GM23248 (cell line): ENCODE data around the gene TEAD3. TPM values are rescaled to one million over a fixed set of nuclear protein-coding genes. Genes with fewer than 3 reads are reported as not detected.

Experiments
- DNase-seq: peaks from one replicate; pipeline ENCODE4 v3.0.0-alpha.2; 2015
- H2AFZ ChIP-seq: fragments of 200-600 bp; sonication (generic); 2 replicates; pipeline ENCODE4 v1.6.1; 2016; ENCODE audit warnings: antibody characterized with exemption
- H3F3A ChIP-seq: fragments of 200-600 bp; sonication (generic); 2 replicates; pipeline ENCODE4 v1.6.1; 2016; ENCODE audit warnings: mild to moderate bottlenecking, antibody characterized with exemption, mixed run types; ENCODE audit not compliant: insufficient read depth
- H3K27ac ChIP-seq: fragments of 200-600 bp; sonication (generic); 2 replicates; pipeline ENCODE4 v1.5.1; 2016; ENCODE audit warnings: mild to moderate bottlenecking
- H3K27me3 ChIP-seq: fragments of 200-600 bp; sonication (generic); replicated peaks from 2 replicates; pipeline ENCODE4 v1.6.1; 2016; ENCODE audit warnings: mild to moderate bottlenecking; ENCODE audit not compliant: insufficient read depth
- H3K36me3 ChIP-seq: fragments of 200-600 bp; sonication (generic); 2 replicates; pipeline ENCODE4 v1.6.1; 2016; ENCODE audit warnings: low read depth, mild to moderate bottlenecking
- H3K4me1 ChIP-seq: fragments of 200-600 bp; sonication (generic); 2 replicates; pipeline ENCODE4 v1.6.1; 2016; ENCODE audit warnings: mild to moderate bottlenecking; ENCODE audit not compliant: insufficient read depth
- H3K4me2 ChIP-seq: fragments of 200-600 bp; sonication (generic); one replicate; pipeline ENCODE4 v1.6.1; 2016; ENCODE audit warnings: mild to moderate bottlenecking; ENCODE audit not compliant: unreplicated experiment
- H3K4me3 ChIP-seq: fragments of 200-600 bp; sonication (generic); 2 replicates; pipeline ENCODE4 v1.5.1; 2016; ENCODE audit warnings: mild to moderate bottlenecking
- H3K79me2 ChIP-seq: fragments of 200-600 bp; sonication (generic); 2 replicates; pipeline ENCODE4 v1.6.1; 2016; ENCODE audit warnings: mild to moderate bottlenecking; ENCODE audit not compliant: insufficient read depth
- H3K9ac ChIP-seq: fragments of 200-600 bp; sonication (generic); 2 replicates; pipeline ENCODE4 v1.6.1; 2016; ENCODE audit warnings: mild to moderate bottlenecking
- H3K9me2 ChIP-seq: fragments of 200-600 bp; sonication (generic); 2 replicates; pipeline ENCODE4 v1.6.1; 2016; ENCODE audit warnings: mixed run types, mild to moderate bottlenecking, moderate library complexity; ENCODE audit not compliant: insufficient read depth
- H3K9me3 ChIP-seq: fragments of 200-600 bp; sonication (generic); one replicate; pipeline ENCODE4 v1.6.1; 2017; ENCODE audit warnings: low read depth
- H4K20me1 ChIP-seq: fragments of 200-600 bp; sonication (generic); 2 replicates; pipeline ENCODE4 v1.6.0; 2016; ENCODE audit not compliant: insufficient read depth
- EZH2 ChIP-seq: fragments of 200-600 bp; sonication (generic); IDR thresholded peaks from 2 replicates; pipeline ENCODE4 v1.6.1; 2018; ENCODE audit warnings: antibody characterized with exemption, mild to moderate bottlenecking; ENCODE audit not compliant: insufficient read depth, poor library complexity, severe bottlenecking
- EZH2phosphoT487 ChIP-seq: fragments of 200-600 bp; sonication (generic); IDR thresholded peaks from 2 replicates; pipeline ENCODE4 v1.6.1; 2018; ENCODE audit warnings: antibody characterized with exemption, moderate library complexity, mild to moderate bottlenecking, low read depth; ENCODE audit not compliant: insufficient read depth
- WGBS, 2 experiments: methylation state at CpG; one replicate each; pipeline ENCODE4 v1.1.6; 2015 to 2017; ENCODE audit warnings: low lambda C conversion rate in 2 of 2, low coverage in 1 of 2; ENCODE audit errors: missing lambda C conversion rate in 2 of 2; 5-methylcytosine and 5-hydroxymethylcytosine counted together
- in situ Hi-C: fragments of 300-500 bp; cut with MboI; formaldehyde crosslinking; loops from 2 replicates; pipeline ENCODE4 v1.15.0; 2020
- polyA plus RNA-seq: library from polyadenylated mRNA; unstranded; fragments of >200 nt; fragmentation: Nextera tagmentation; extraction: Ambion mirVana; gene quantifications from 2 replicates; pipeline ENCODE4 v1.2.1, GENCODE V29; 2016
- total RNA-seq: library from RNA; depleted of rRNA; stranded (reverse); fragments of >200 nt; shearing (Covaris generic); gene quantifications from 2 replicates; pipeline ENCODE4 v1.2.3, GENCODE V29; 2014

Gene TEAD3
- total and polyA plus RNA-seq, 2 experiments from 2014 or later, result 6.9 to 10.5 TPM

GRCh38 chr6:35474942-35475570, 21.8 kb downstream of the TEAD3 start:
- Histone ChIP-seq H3K9me2 (no peaks in the 10 kb centered on the region), H3K27me3 (no peaks in the 10 kb centered on the region), H3K27ac (no peak overlapping the region), H3K4me2 (no peak overlapping the region), H3K9me3 (no peaks in the 10 kb centered on the region), H2AFZ (no peak overlapping the region), H3K79me2 (peaks cover 21% of the 10 kb centered on the region), H3K4me3 (no peak overlapping the region), H3K36me3 (peaks cover 27% of the 10 kb centered on the region), H4K20me1 (peaks cover 12% of the 10 kb centered on the region), H3K9ac (no peak overlapping the region), H3F3A (peaks cover 55% of the 10 kb centered on the region), H3K4me1 (peaks cover 17% of the 10 kb centered on the region)
- 89 to 90% methylated on average over 20 of the region's 20 CpGs for whole genome bisulfite sequencing, 2 experiments
- TF ChIP-seq EZH2 (no peak), EZH2phosphoT487 (no peak)
- in situ Hi-C loops, result no loop called here
- DNase-seq, result no peak

- no peak overlapping the region for H3K9ac ChIP-seq
- in situ Hi-C loops, result no loop called here
- peaks cover 19% of the 10 kb centered on the region for H4K20me1 ChIP-seq
- H3K4me1 ChIP-seq, result peaks cover 21% of the 10 kb centered on the region
- H3K4me3 ChIP-seq, result no peak overlapping the region
- no peak overlapping the region for H3K27ac ChIP-seq
- H2AFZ ChIP-seq, result no peak overlapping the region
- no peaks in the 10 kb centered on the region for H3K9me3 ChIP-seq
- no peaks in the 10 kb centered on the region for H3K27me3 ChIP-seq
- H3K79me2 ChIP-seq, result peaks cover 28% of the 10 kb centered on the region
- H3F3A ChIP-seq, result peaks cover 62% of the 10 kb centered on the region
- H3K9me2 ChIP-seq, result no peaks in the 10 kb centered on the region
- no peak for DNase-seq
- 81 to 85% methylated on average over 14 of the region's 14 CpGs for WGBS, 2 experiments
- H3K36me3 ChIP-seq, result peaks cover 33% of the 10 kb centered on the region
- TF ChIP-seq EZH2phosphoT487, result no peak
- TF ChIP-seq EZH2, result no peak
- no peak overlapping the region for H3K4me2 ChIP-seq
Observed at GRCh38 chr6:35474131-35474941, 22.5 kb downstream of the TEAD3 start.

GRCh38 chr6:35473850-35474130, 23.1 kb downstream of the TEAD3 start:
- Histone ChIP-seq H3K27me3 (no peaks in the 10 kb centered on the region), H3K4me2 (no peak overlapping the region), H4K20me1 (peaks cover 19% of the 10 kb centered on the region), H3F3A (peaks cover 64% of the 10 kb centered on the region), H3K36me3 (peaks cover 37% of the 10 kb centered on the region), H3K9me3 (no peaks in the 10 kb centered on the region), H3K9me2 (no peaks in the 10 kb centered on the region), H3K27ac (no peak overlapping the region), H3K79me2 (peaks cover 34% of the 10 kb centered on the region), H2AFZ (no peak overlapping the region), H3K4me3 (no peak overlapping the region), H3K4me1 (peaks cover 21% of the 10 kb centered on the region), H3K9ac (no peak overlapping the region)
- DNase-seq, result no peak
- TF ChIP-seq EZH2 (no peak), EZH2phosphoT487 (no peak)
- in situ Hi-C loops, result no loop called here

DNA sequence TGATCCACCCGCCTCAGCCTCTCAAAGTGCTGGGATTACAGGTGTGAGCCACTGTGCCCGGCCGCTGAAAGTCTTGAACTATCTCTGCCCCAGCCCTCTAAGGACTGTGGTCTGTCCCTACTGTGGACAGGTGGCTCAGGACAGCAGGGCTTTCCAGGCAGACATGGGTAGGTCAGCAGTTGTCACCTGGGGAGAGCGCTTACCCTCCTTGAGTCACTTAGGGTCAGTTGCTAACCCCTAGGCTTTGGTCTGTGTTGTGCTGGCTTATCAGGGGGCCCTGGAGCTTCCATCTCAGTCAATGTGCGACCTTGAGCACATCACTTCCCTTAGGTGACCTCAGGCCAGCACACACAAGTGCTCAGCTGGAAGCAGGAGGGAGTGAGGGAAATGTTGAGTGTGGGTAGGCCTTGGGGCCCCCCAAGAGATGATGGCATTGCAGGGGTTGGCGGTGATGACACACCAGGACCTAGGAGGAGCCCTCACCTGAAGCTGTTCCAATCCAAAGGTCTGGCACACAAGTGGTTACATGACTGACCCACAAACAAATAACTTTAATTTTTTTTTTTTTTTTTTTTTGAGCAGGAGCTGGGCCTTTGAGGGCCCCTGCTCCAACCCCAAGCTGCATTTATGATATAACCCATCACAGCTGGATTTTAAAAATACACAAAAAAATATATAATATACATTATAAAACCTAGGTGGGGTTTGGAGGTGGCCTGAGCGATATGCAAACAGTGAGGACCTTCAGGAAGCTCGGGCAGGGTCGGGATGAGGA, 23.6 kb downstream of the TEAD3 start:
- Histone ChIP-seq H3K4me1 (peaks cover 21% of the 10 kb centered on the region), H3K4me2 (no peak overlapping the region), H3K4me3 (no peak overlapping the region), H4K20me1 (peaks cover 19% of the 10 kb centered on the region), H3K27ac (no peak overlapping the region), H3K9me3 (no peaks in the 10 kb centered on the region), H3K9me2 (no peaks in the 10 kb centered on the region), H3K27me3 (no peaks in the 10 kb centered on the region), H3F3A (peaks cover 64% of the 10 kb centered on the region), H2AFZ (no peak overlapping the region), H3K9ac (no peak overlapping the region), H3K79me2 (peaks cover 39% of the 10 kb centered on the region), H3K36me3 (peaks cover 38% of the 10 kb centered on the region)
- in situ Hi-C loops, result no loop called here
- DNase-seq, result no peak
- TF ChIP-seq EZH2phosphoT487, result no peak
- TF ChIP-seq EZH2, result no peak
- 85 to 86% methylated on average over 9 of the region's 9 CpGs for WGBS, 2 experiments
